Thymus (tissue), 11 donors: ENCODE data around the gene FKBP6. TPM values are rescaled to one million over a fixed set of nuclear protein-coding genes. Genes with fewer than 3 reads are reported as not detected.

Experiments used
- DNase-seq, 9 donors: peaks; one replicate each; pipeline ENCODE4 v3.0.0-alpha.2; 2013; ENCODE audit warnings: low spot score in 9 of 9, low read depth in 6 of 9, missing footprints in 1 of 9
- H3K27ac ChIP-seq, 2 donors: one replicate each; pipeline ENCODE4 v1.5.1; 2013; ENCODE audit warnings: control low read depth in 1 of 2, low read depth in 1 of 2, low read length in 1 of 2, mild to moderate bottlenecking in 1 of 2, moderate library complexity in 1 of 2
- H3K27me3 ChIP-seq, 2 donors: one replicate each; pipeline ENCODE4 v1.5.1; 2013; ENCODE audit warnings: low read length in 1 of 2; ENCODE audit not compliant: control insufficient read depth in 2 of 2, insufficient read depth in 1 of 2
- H3K36me3 ChIP-seq, 2 donors: one replicate each; pipeline ENCODE4 v1.5.1; 2013; ENCODE audit warnings: low read length in 1 of 2, mild to moderate bottlenecking in 1 of 2, moderate library complexity in 1 of 2; ENCODE audit not compliant: control insufficient read depth in 2 of 2, insufficient read depth in 2 of 2
- H3K4me1 ChIP-seq, 2 donors: one replicate each; pipeline ENCODE4 v1.5.1; 2013; ENCODE audit warnings: low read length in 2 of 2; ENCODE audit not compliant: control insufficient read depth in 2 of 2, insufficient read depth in 2 of 2
- H3K4me3 ChIP-seq, 2 donors: one replicate each; pipeline ENCODE4 v1.5.1; 2013; ENCODE audit warnings: low read length in 2 of 2, control low read depth in 1 of 2, mild to moderate bottlenecking in 1 of 2
- H3K9me3 ChIP-seq, 2 donors: one replicate each; pipeline ENCODE4 v1.5.1; 2013; ENCODE audit warnings: low read length in 1 of 2, mild to moderate bottlenecking in 1 of 2; ENCODE audit not compliant: control insufficient read depth in 2 of 2, insufficient read depth in 1 of 2
- WGBS: extraction: QIAGEN DNeasy Blood & Tissue Kit; methylation state at CpG from one replicate; pipeline ENCODE4 v1.1.7; 2013; 5-methylcytosine and 5-hydroxymethylcytosine counted together
- polyA plus RNA-seq: library from polyadenylated mRNA; stranded (reverse); fragments of 200-250 nt; gene quantifications from one replicate; pipeline ENCODE4 v1.2.3, GENCODE V29; 2013
- total RNA-seq: library from RNA; stranded (reverse); fragments of 120-200 nt; gene quantifications from one replicate; pipeline ENCODE4 v1.2.4, GENCODE V29; 2013
- donor health status: healthy.

Gene FKBP6
- total and polyA plus RNA-seq, 2 donors: 0.19 to 0.50 TPM

DNA sequence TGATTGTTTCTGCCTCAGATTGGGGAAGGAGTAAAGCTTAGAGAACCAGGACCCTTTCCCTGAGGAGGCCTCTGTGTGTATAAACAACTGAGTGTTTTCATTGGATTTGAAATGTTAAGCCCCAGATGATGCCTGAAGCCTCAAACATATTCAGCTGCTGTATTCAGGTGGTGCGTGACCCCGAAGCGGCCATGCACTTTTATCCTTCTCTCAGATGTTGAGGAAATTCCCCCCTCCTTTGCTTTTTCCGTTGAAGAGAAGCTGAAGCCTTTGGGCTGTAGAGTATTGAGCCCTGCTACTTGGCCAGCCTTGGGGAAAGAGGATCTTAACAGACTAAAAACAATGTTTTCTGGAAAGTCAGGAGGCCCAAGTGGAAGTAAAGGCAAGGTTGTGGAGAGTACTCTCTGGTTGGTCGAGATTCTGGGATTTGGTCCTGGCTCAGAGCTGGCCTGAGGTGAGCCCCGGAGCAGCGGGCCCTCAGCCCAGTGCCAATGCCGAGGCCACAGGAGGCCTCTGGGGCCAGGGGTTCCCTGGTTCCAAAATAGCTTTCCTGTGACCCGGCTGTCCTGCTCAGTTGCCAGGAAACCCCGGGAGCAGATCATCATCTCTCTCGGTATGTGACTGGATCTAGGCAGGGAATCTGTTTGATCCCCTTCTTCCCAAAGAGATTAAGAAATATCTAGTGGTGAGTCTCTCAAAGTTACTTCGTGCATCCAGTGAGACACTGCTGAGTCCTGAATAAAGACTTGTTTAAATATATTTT is 22.5 kb downstream of the FKBP6 start:
- H3K36me3 ChIP-seq: no peaks in the 10 kb centered on the region
- peaks cover 0 to 21% of the 10 kb centered on the region in 2 donors for H3K4me1 ChIP-seq
- DNase-seq: peak in 1 of 9 donors; percentile 23
- H3K9me3 ChIP-seq: peaks cover 1 to 18% of the 10 kb centered on the region in 2 donors
- H3K27ac ChIP-seq: peak overlapping the region in 1 of 2 donors; percentile 72
- WGBS: 91% methylated on average over 12 of the region's 12 CpGs
- no peak overlapping the region for H3K4me3 ChIP-seq
- no peaks in the 10 kb centered on the region for H3K27me3 ChIP-seq

DNA sequence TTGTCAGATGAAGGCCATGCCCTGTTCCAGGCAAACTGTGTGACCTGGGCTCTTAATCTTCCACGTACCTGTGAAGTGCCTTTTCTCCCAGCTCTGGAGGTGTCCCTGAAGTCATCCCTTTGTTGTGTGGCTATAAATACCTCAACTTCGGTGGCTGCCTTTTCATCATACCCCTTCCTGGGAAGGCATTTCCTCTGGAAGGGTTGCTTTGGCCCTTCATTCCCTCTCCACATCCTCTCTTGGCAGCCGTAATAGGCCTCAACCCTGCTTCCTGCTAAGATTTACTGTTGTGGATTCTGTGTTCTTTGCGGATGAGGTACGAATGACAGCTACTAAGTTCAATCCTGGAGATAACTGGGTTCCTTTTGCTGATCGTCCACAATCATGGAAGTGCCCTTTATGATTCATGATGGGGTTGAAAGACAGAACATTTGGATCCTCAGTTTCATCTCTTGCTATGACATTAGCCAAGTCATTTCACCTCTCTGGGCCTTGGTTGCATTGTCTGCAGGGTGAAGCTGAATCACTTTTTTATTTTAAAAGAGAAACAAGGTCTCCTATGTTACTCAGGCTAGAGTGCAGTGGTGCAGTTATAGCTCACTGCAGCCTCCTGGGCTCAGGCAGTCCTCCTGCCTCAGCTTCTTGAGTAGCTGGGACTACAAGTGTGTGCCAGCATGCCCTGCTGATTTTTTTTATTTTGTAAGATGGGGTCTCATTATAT is 23.6 kb downstream of the FKBP6 start:
- Histone ChIP-seq H3K4me3 (no peak overlapping the region), H3K36me3 (no peaks in the 10 kb centered on the region), H3K9me3 (peaks cover 1 to 18% of the 10 kb centered on the region in 2 donors), H3K27me3 (no peaks in the 10 kb centered on the region), H3K4me1 (peaks cover 0 to 11% of the 10 kb centered on the region in 2 donors), H3K27ac (no peak overlapping the region)
- WGBS: 85% methylated on average over 6 of the region's 6 CpGs
- no peak for DNase-seq

DNA sequence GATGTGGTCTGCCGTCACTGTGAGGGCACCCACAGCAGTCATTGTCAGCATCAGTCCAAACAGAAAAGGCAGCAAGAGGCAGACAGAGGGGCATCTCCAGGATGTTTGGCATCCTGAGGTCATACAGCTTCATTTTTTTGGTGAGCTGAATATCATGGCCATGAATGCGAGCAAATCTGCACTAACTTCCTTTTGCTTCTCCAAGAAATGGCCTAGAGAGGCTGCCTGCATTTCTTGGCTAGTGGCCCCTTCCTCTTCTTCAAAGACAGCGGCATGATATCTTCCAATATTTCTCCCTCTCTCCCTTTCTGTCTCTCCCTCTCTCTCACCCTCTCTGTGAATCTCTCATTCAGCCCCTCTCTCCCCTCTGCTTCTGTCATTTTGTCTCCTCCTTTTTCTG is 24.8 kb downstream of the FKBP6 start:
- WGBS: over 99% methylated on average over 3 of the region's 3 CpGs
- H3K27ac ChIP-seq: no peak overlapping the region
- H3K36me3 ChIP-seq: no peaks in the 10 kb centered on the region
- H3K4me3 ChIP-seq: no peak overlapping the region
- H3K4me1 ChIP-seq: peaks cover 0 to 11% of the 10 kb centered on the region in 2 donors
- no peaks in the 10 kb centered on the region for H3K27me3 ChIP-seq
- no peak for DNase-seq
- peaks cover 1 to 18% of the 10 kb centered on the region in 2 donors for H3K9me3 ChIP-seq

DNA sequence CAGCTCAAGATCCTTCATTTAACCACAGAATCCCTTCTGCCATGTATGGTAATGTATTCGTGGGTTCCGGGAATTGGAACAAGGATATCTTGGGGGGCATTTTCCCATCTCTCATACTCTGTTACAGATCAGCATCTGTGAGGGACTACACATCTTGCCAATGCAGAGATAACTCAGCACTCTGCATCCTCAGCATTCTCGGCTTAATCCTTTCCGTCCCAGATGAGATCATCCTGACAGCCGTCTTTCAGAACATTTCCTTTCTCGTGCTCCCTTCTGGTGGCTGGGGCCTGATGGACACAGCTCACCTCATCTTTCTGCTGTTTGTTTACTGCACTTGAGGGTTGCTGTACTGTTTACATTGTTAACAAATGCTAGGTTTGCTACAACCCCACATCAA is 25.3 kb downstream of the FKBP6 start:
- WGBS: 98% methylated on average over 6 of the region's 6 CpGs

DNA sequence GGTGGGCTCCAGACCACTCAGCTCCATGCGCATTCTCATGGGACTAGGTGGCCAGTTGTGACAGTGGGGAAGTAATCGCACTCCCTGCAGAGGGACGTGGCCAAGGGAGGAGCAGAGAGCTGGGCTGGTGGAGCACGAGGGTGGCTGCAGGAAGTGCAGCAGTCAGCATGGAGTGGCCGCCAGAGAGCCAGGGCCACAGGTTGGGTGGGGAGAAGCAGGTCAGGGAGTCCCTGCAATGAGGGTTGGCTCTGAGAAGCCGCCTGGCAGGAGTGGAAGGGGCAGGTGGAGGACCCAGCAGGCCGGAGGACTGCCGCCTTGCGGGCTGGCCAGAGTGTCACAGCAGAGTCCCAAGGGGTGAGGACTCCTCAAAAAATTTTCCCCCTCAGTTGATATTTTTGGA is 26.2 kb downstream of the FKBP6 start:
- Histone ChIP-seq H3K4me3 (no peak overlapping the region), H3K4me1 (peaks cover 0 to 24% of the 10 kb centered on the region in 2 donors), H3K27me3 (peaks cover 0 to 3% of the 10 kb centered on the region in 2 donors), H3K27ac (no peak overlapping the region), H3K9me3 (peaks cover 1 to 18% of the 10 kb centered on the region in 2 donors), H3K36me3 (no peaks in the 10 kb centered on the region)
- WGBS: 98% methylated on average over 9 of the region's 9 CpGs
- no peak for DNase-seq

More for the DNA sequence above, 25.3 kb downstream of the FKBP6 start:
- Histone ChIP-seq H3K4me1 (peaks cover 0 to 16% of the 10 kb centered on the region in 2 donors), H3K27ac (no peak overlapping the region), H3K4me3 (no peak overlapping the region), H3K9me3 (peaks cover 1 to 18% of the 10 kb centered on the region in 2 donors), H3K36me3 (no peaks in the 10 kb centered on the region), H3K27me3 (peaks cover 0 to 3% of the 10 kb centered on the region in 2 donors)
- no peak for DNase-seq

DNA sequence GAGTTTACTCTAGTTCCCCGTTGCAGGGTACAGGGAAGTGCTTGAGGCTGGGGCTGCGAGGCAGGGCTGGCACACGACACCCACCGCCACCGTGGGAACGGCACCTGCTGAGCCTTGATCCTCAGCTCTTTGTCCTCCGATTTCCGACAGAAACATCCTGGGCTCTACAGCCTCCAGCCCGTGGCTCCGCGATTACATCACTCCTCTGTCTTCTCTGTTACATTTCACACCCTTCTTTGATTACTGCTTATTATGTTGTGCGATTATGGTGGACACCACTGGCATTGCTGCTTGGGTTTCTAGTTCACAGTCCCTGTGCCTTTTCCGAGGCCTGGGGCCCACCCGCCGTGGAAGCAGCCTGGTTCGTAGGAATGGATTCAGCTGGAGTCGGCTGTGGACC is 26.9 kb downstream of the FKBP6 start:
- WGBS: 96% methylated on average over 17 of the region's 17 CpGs
- peaks cover 0 to 21% of the 10 kb centered on the region in 2 donors for H3K4me1 ChIP-seq
- H3K9me3 ChIP-seq: peaks cover 1 to 21% of the 10 kb centered on the region in 2 donors

DNA sequence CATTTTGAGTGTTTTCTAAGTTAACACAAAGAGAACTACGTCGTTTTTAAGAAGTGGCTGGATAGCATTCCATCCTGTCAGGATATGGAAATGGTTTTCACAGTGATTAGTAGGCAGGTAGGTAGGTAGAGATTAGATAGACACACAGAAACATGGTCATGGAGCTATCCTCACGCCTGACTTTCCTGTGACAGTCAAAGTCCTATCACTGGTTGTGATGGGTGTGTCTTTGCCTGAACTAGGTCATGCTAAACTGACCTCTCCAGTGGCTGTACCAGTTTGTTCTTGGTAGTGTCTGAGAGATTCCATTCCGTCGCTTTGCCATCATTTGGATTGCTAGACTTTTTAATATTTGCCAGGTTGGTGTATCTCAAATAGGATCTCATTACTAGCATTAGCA is 28.2 kb downstream of the FKBP6 start:
- 95% methylated on average over 5 of the region's 5 CpGs for WGBS

More for the DNA sequence above, 26.9 kb downstream of the FKBP6 start:
- Histone ChIP-seq H3K27ac (no peak overlapping the region), H3K36me3 (no peaks in the 10 kb centered on the region), H3K27me3 (peaks cover 0 to 3% of the 10 kb centered on the region in 2 donors), H3K4me3 (no peak overlapping the region)
- DNase-seq: no peak

DNA sequence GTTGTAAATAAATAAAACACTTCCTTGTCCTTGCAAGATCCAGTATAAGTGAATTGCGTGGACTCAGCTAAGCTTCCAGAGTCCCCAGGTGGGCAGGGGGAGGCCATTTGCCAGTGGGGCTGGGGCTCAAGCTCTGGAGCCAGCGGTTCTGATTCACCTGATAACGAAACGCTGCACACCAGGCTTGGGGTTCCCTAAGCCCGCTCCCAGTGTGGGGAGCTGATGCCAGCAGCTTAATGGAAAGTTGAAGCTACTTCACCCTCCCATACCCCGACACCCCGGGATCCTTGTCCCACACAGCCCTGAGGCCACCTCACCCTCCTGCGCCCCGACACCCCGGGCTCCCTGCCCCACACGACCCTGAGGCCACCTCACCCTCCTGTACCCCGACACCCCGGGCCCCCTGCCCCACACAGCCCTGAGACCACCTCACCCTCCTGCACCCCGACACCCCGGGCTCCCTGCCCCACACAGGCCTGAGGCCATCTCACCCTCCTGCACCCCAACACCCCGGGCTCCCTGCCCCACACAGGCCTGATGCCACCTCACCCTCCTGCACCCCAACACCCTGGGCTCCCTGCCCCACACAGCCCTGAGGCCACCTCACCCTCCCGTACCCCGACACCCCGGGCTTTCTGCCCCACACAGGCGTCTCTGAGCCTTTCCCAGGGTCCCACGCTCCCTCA is 30.8 kb downstream of the FKBP6 start:
- no peak for DNase-seq
- Histone ChIP-seq H3K4me3 (no peak overlapping the region), H3K27ac (no peak overlapping the region), H3K27me3 (peaks cover 0 to 3% of the 10 kb centered on the region in 2 donors), H3K9me3 (peaks cover 1 to 11% of the 10 kb centered on the region in 2 donors), H3K36me3 (no peaks in the 10 kb centered on the region), H3K4me1 (peaks cover 0 to 13% of the 10 kb centered on the region in 2 donors)
- 93% methylated on average over 21 of the region's 21 CpGs for WGBS

More for the DNA sequence above, 28.2 kb downstream of the FKBP6 start:
- Histone ChIP-seq H3K4me1 (peaks cover 0 to 13% of the 10 kb centered on the region in 2 donors), H3K9me3 (peaks cover 1 to 24% of the 10 kb centered on the region in 2 donors), H3K27me3 (peaks cover 0 to 3% of the 10 kb centered on the region in 2 donors), H3K27ac (no peak overlapping the region), H3K4me3 (no peak overlapping the region), H3K36me3 (no peaks in the 10 kb centered on the region)
- DNase-seq: no peak
